WTC11 (cell line): ENCODE data around the gene RTP5. TPM values are rescaled to one million over a fixed set of nuclear protein-coding genes. Genes with fewer than 3 reads are reported as not detected.

ENCODE experiments used
- ATAC-seq: fragments of 200-7000 bp; cut with Tn5 transposase; 2 replicates; pipeline ENCODE4 v1.10.0; 2021; ENCODE audit warnings: mild to moderate bottlenecking, moderate library complexity
- CTCF ChIA-PET: fragments of 300-600 bp; sonication (Branson Sonifier 250); formaldehyde crosslinking; loops from one replicate; lab custom pipeline; 2021; ENCODE audit warnings: antibody characterized with exemption; lab: Charles Lee
- POLR2A ChIA-PET: fragments of 350-600 bp; sonication (Branson Sonifier 250); formaldehyde crosslinking; loops from one replicate; lab custom pipeline; 2021; ENCODE audit warnings: antibody characterized with exemption; lab: Charles Lee
- DNase-seq: peaks from one replicate; pipeline ENCODE4 v3.0.0; 2021; ENCODE audit warnings: low spot score
- H3K27ac Mint-ChIP-seq: 2 replicates; pipeline ENCODE4 v1.8.0; 2021; ENCODE audit warnings: mixed read lengths
- H3K27me3 Mint-ChIP-seq: 2 replicates; pipeline ENCODE4 v1.8.0; 2021; ENCODE audit warnings: low read depth, mild to moderate bottlenecking, moderate library complexity, mixed read lengths
- H3K36me3 Mint-ChIP-seq: 2 replicates; pipeline ENCODE4 v1.8.0; 2021; ENCODE audit warnings: mixed read lengths
- H3K4me1 Mint-ChIP-seq: 2 replicates; pipeline ENCODE4 v1.8.0; 2022; ENCODE audit warnings: mixed read lengths
- H3K4me3 Mint-ChIP-seq: 2 replicates; pipeline ENCODE4 v1.8.0; 2021; ENCODE audit warnings: mild to moderate bottlenecking, moderate library complexity, mixed read lengths
- H3K9me3 Mint-ChIP-seq: 2 replicates; pipeline ENCODE4 v1.8.0; 2021; ENCODE audit warnings: mixed read lengths
- CREM ChIP-seq: sonication (generic); formaldehyde crosslinking; IDR thresholded peaks from 2 replicates; pipeline ENCODE4 v1.8.1; 2022; ENCODE audit warnings: mild to moderate bottlenecking, missing genetic modification reagents, moderate library complexity
- ELF4 ChIP-seq: sonication (generic); formaldehyde crosslinking; IDR thresholded peaks from 2 replicates; pipeline ENCODE4 v1.8.1; 2022; ENCODE audit warnings: low read depth, mild to moderate bottlenecking, moderate library complexity, missing genetic modification reagents
- FOXJ3 ChIP-seq: sonication (generic); formaldehyde crosslinking; IDR thresholded peaks from 2 replicates; pipeline ENCODE4 v1.9.0; 2021; ENCODE audit warnings: missing genetic modification reagents, mild to moderate bottlenecking, borderline replicate concordance
- GABPB1 ChIP-seq: sonication (generic); formaldehyde crosslinking; IDR thresholded peaks from 2 replicates; pipeline ENCODE4 v1.8.1; 2023; ENCODE audit warnings: mild to moderate bottlenecking, missing genetic modification reagents
- IRF2 ChIP-seq: sonication (generic); formaldehyde crosslinking; IDR thresholded peaks from 2 replicates; pipeline ENCODE4 v1.8.0; 2022; ENCODE audit warnings: low read depth, missing genetic modification reagents, borderline replicate concordance
- KAT7 ChIP-seq: sonication (generic); formaldehyde crosslinking; IDR thresholded peaks from 2 replicates; pipeline ENCODE4 v1.8.1; 2023; ENCODE audit warnings: missing genetic modification reagents, mild to moderate bottlenecking, borderline replicate concordance
- MYBL2 ChIP-seq: sonication (generic); formaldehyde crosslinking; IDR thresholded peaks from 2 replicates; pipeline ENCODE4 v1.8.1; 2023; ENCODE audit warnings: mild to moderate bottlenecking, moderate library complexity, missing genetic modification reagents
- NR2C2 ChIP-seq: sonication (generic); formaldehyde crosslinking; IDR thresholded peaks from 2 replicates; pipeline ENCODE4 v1.8.0; 2022; ENCODE audit warnings: mild to moderate bottlenecking, missing genetic modification reagents
- RORB ChIP-seq: fragments of 250-450 bp; sonication (Bioruptor Pico); IDR thresholded peaks from 2 replicates; pipeline ENCODE4 v1.9.0; 2021; ENCODE audit warnings: mild to moderate bottlenecking
- TEAD4 ChIP-seq: sonication (generic); formaldehyde crosslinking; IDR thresholded peaks from 2 replicates; pipeline ENCODE4 v1.8.0; 2022; ENCODE audit warnings: mild to moderate bottlenecking, missing genetic modification reagents
- ZNF138 ChIP-seq: sonication (generic); formaldehyde crosslinking; conservative IDR thresholded peaks from 2 replicates; pipeline ENCODE4 v1.8.1; 2022; ENCODE audit warnings: mild to moderate bottlenecking, moderate library complexity, missing genetic modification reagents
- ZNF396 ChIP-seq: fragments of 250-450 bp; sonication (Bioruptor Pico); IDR thresholded peaks from 2 replicates; pipeline ENCODE4 v1.8.0; 2021; ENCODE audit warnings: mild to moderate bottlenecking, moderate library complexity, borderline replicate concordance
- total RNA-seq: library from RNA; stranded (reverse); gene quantifications from 3 replicates; pipeline ENCODE4 v1.2.3, GENCODE V29; 2021
- TF ChIP-seq, protein P1 (sequence below): sonication (generic); formaldehyde crosslinking; IDR thresholded peaks from 2 replicates; pipeline ENCODE4 v1.8.0; 2022; ENCODE audit warnings: mild to moderate bottlenecking, missing genetic modification reagents
- TF ChIP-seq, protein P2 (sequence below): sonication (generic); formaldehyde crosslinking; IDR thresholded peaks from 2 replicates; pipeline ENCODE4 v1.8.1; 2023; ENCODE audit warnings: mild to moderate bottlenecking, missing genetic modification reagents, borderline replicate concordance
- TF ChIP-seq, protein P3 (sequence below): sonication (generic); formaldehyde crosslinking; IDR thresholded peaks from 2 replicates; pipeline ENCODE4 v1.8.0; 2022; ENCODE audit warnings: missing genetic modification reagents
- TF ChIP-seq, protein P4 (sequence below): fragments of 200-600 bp; IDR thresholded peaks from 2 replicates; pipeline ENCODE4 v1.8.0; 2022; ENCODE audit warnings: antibody characterized with exemption
- TF ChIP-seq, protein P5 (sequence below): sonication (generic); formaldehyde crosslinking; IDR thresholded peaks from 2 replicates; pipeline ENCODE4 v1.8.1; 2023; ENCODE audit warnings: mild to moderate bottlenecking, moderate library complexity, missing genetic modification reagents
- TF ChIP-seq, protein P6 (sequence below): fragments of 250-450 bp; sonication (Bioruptor Pico); IDR thresholded peaks from 2 replicates; pipeline ENCODE4 v2.1.2; 2022; ENCODE audit warnings: mild to moderate bottlenecking, moderate library complexity
- TF ChIP-seq, protein P7 (sequence below): sonication (generic); formaldehyde crosslinking; IDR thresholded peaks from 2 replicates; pipeline ENCODE4 v1.8.1; 2023; ENCODE audit warnings: mild to moderate bottlenecking, missing genetic modification reagents, moderate library complexity

The RTP5 gene
- total RNA-seq, 1 experiment from 2014 or later, result not detected

DNA sequence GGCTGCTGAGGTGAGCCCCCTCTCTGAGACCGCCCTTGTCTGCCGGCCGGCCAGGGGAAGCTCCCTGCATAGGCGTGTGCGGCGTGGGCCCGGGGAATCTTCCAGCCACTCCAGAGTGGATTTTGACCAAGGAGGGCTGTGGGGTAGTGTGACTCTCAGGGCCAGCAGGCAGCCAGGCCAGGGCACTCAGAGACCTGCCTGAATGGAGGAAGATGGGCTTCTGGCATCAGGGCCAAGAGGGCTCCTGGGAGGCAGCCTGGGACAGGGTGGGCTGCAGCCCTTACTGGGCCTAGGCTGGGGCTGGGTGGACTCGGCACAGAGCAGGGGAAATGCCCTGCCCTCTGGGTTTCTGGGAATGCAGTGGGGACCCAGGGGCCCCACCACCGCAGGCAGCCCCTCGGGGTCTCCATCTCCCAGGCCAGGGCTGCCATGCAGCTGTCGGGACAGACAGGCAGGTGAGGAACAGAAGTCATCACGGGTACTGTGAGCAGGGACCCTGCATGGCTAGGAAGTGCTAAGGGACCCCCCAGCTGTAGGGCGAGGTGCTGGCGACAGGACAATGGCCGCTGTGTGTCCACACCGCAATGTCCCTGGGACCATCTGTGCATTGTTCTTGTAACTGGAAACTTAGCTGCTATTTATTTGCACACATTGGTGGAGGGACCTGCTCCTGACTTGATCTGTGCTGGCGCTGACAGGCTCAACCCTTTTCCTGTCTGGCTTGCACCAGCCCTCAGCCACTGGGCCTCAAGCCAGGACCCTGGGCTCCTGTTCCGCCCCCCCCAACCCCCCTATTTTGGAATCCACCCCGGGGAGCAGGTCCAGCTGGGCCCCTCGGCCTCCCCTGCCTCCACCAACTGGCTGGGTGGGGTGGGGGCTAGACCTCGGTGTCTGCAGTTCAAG is 14.9 kb upstream of the RTP5 start:
- Mint-ChIP-seq H3K4me3 (no peak overlapping the region), H3K9me3 (no peaks in the 10 kb centered on the region), H3K27ac (no peak overlapping the region), H3K27me3 (no peaks in the 10 kb centered on the region), H3K36me3 (no peaks in the 10 kb centered on the region), H3K4me1 (0 out of 2 replicates have a peak, but pooled peaks cover 2% of the 10 kb centered on the region)
- TF ChIP-seq, protein P1, sequence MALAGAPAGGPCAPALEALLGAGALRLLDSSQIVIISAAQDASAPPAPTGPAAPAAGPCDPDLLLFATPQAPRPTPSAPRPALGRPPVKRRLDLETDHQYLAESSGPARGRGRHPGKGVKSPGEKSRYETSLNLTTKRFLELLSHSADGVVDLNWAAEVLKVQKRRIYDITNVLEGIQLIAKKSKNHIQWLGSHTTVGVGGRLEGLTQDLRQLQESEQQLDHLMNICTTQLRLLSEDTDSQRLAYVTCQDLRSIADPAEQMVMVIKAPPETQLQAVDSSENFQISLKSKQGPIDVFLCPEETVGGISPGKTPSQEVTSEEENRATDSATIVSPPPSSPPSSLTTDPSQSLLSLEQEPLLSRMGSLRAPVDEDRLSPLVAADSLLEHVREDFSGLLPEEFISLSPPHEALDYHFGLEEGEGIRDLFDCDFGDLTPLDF (CRISPR knock-in tag), result no peak
- TF ChIP-seq, protein P2, sequence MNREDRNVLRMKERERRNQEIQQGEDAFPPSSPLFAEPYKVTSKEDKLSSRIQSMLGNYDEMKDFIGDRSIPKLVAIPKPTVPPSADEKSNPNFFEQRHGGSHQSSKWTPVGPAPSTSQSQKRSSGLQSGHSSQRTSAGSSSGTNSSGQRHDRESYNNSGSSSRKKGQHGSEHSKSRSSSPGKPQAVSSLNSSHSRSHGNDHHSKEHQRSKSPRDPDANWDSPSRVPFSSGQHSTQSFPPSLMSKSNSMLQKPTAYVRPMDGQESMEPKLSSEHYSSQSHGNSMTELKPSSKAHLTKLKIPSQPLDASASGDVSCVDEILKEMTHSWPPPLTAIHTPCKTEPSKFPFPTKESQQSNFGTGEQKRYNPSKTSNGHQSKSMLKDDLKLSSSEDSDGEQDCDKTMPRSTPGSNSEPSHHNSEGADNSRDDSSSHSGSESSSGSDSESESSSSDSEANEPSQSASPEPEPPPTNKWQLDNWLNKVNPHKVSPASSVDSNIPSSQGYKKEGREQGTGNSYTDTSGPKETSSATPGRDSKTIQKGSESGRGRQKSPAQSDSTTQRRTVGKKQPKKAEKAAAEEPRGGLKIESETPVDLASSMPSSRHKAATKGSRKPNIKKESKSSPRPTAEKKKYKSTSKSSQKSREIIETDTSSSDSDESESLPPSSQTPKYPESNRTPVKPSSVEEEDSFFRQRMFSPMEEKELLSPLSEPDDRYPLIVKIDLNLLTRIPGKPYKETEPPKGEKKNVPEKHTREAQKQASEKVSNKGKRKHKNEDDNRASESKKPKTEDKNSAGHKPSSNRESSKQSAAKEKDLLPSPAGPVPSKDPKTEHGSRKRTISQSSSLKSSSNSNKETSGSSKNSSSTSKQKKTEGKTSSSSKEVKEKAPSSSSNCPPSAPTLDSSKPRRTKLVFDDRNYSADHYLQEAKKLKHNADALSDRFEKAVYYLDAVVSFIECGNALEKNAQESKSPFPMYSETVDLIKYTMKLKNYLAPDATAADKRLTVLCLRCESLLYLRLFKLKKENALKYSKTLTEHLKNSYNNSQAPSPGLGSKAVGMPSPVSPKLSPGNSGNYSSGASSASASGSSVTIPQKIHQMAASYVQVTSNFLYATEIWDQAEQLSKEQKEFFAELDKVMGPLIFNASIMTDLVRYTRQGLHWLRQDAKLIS (CRISPR knock-in tag), result no peak
- no peak for TF ChIP-seq RORB
- TF ChIP-seq ZNF138, result no peak
- TF ChIP-seq IRF2, result no peak
- TF ChIP-seq NR2C2 (CRISPR knock-in tag), result no peak
- TF ChIP-seq KAT7 (CRISPR knock-in tag), result no peak
- TF ChIP-seq TEAD4 (CRISPR knock-in tag), result no peak
- TF ChIP-seq, protein P3, sequence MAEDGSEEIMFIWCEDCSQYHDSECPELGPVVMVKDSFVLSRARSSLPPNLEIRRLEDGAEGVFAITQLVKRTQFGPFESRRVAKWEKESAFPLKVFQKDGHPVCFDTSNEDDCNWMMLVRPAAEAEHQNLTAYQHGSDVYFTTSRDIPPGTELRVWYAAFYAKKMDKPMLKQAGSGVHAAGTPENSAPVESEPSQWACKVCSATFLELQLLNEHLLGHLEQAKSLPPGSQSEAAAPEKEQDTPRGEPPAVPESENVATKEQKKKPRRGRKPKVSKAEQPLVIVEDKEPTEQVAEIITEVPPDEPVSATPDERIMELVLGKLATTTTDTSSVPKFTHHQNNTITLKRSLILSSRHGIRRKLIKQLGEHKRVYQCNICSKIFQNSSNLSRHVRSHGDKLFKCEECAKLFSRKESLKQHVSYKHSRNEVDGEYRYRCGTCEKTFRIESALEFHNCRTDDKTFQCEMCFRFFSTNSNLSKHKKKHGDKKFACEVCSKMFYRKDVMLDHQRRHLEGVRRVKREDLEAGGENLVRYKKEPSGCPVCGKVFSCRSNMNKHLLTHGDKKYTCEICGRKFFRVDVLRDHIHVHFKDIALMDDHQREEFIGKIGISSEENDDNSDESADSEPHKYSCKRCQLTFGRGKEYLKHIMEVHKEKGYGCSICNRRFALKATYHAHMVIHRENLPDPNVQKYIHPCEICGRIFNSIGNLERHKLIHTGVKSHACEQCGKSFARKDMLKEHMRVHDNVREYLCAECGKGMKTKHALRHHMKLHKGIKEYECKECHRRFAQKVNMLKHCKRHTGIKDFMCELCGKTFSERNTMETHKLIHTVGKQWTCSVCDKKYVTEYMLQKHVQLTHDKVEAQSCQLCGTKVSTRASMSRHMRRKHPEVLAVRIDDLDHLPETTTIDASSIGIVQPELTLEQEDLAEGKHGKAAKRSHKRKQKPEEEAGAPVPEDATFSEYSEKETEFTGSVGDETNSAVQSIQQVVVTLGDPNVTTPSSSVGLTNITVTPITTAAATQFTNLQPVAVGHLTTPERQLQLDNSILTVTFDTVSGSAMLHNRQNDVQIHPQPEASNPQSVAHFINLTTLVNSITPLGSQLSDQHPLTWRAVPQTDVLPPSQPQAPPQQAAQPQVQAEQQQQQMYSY (CRISPR knock-in tag), result no peak
- no peak for TF ChIP-seq CREM (CRISPR knock-in tag)
- TF ChIP-seq, protein P4, sequence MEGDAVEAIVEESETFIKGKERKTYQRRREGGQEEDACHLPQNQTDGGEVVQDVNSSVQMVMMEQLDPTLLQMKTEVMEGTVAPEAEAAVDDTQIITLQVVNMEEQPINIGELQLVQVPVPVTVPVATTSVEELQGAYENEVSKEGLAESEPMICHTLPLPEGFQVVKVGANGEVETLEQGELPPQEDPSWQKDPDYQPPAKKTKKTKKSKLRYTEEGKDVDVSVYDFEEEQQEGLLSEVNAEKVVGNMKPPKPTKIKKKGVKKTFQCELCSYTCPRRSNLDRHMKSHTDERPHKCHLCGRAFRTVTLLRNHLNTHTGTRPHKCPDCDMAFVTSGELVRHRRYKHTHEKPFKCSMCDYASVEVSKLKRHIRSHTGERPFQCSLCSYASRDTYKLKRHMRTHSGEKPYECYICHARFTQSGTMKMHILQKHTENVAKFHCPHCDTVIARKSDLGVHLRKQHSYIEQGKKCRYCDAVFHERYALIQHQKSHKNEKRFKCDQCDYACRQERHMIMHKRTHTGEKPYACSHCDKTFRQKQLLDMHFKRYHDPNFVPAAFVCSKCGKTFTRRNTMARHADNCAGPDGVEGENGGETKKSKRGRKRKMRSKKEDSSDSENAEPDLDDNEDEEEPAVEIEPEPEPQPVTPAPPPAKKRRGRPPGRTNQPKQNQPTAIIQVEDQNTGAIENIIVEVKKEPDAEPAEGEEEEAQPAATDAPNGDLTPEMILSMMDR, result no peak
- TF ChIP-seq MYBL2 (CRISPR knock-in tag), result no peak
- no peak for TF ChIP-seq ELF4 (CRISPR knock-in tag)
- DNase-seq (no peak), ATAC-seq (no peak)
- POLR2A ChIA-PET, result no interaction called here
- CTCF ChIA-PET, result no interaction called here

DNA sequence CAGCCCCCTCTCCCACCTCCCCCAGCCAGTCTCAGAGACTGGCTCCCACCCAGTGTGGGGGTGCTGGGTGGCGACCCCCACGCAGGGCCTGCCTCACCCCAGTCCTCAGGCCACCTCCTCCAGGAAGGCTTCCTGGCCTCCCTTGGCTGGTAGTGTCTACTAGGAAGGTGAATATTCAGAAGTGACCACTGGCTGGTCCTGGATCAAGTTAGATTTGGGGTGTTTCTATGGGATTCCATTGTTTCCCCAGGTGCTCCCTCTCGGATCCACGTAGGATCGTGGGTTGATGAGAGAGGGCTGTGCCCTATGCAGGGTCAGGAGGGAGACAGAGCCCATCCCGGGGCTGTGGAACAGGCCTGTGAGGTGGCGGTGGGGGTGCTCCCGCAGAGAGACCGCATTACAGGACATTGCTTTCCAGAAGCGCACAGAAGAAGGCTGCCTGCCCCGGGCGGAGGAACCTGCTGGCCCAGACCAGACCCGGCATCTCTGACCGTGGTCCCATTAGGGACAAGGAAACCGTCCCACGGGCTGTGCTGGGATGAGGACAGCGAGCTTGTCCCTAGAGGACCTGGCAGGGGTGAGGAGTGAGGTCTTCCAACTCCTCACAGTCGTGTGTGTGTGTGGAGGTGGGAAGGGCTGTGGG is 14.2 kb upstream of the RTP5 start:
- ATAC-seq, result no peak
- Mint-ChIP-seq H3K4me3 (no peak overlapping the region), H3K36me3 (no peaks in the 10 kb centered on the region), H3K9me3 (no peaks in the 10 kb centered on the region), H3K27me3 (no peaks in the 10 kb centered on the region), H3K27ac (no peak overlapping the region), H3K4me1 (0 out of 2 replicates have a peak, but pooled peaks cover 4% of the 10 kb centered on the region)
- ChIA-PET POLR2A (no interaction called here), CTCF (no interaction called here)
- DNase-seq, result peak; percentile 16
- TF ChIP-seq, protein P5, sequence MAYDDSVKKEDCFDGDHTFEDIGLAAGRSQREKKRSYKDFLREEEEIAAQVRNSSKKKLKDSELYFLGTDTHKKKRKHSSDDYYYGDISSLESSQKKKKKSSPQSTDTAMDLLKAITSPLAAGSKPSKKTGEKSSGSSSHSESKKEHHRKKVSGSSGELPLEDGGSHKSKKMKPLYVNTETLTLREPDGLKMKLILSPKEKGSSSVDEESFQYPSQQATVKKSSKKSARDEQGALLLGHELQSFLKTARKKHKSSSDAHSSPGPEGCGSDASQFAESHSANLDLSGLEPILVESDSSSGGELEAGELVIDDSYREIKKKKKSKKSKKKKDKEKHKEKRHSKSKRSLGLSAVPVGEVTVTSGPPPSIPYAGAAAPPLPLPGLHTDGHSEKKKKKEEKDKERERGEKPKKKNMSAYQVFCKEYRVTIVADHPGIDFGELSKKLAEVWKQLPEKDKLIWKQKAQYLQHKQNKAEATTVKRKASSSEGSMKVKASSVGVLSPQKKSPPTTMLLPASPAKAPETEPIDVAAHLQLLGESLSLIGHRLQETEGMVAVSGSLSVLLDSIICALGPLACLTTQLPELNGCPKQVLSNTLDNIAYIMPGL, result no peak
- TF ChIP-seq, protein P6, sequence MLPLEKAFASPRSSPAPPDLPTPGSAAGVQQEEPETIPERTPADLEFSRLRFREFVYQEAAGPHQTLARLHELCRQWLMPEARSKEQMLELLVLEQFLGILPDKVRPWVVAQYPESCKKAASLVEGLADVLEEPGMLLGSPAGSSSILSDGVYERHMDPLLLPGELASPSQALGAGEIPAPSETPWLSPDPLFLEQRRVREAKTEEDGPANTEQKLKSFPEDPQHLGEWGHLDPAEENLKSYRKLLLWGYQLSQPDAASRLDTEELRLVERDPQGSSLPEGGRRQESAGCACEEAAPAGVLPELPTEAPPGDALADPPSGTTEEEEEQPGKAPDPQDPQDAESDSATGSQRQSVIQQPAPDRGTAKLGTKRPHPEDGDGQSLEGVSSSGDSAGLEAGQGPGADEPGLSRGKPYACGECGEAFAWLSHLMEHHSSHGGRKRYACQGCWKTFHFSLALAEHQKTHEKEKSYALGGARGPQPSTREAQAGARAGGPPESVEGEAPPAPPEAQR (CRISPR knock-in tag), result no peak
- TF ChIP-seq, protein P7, sequence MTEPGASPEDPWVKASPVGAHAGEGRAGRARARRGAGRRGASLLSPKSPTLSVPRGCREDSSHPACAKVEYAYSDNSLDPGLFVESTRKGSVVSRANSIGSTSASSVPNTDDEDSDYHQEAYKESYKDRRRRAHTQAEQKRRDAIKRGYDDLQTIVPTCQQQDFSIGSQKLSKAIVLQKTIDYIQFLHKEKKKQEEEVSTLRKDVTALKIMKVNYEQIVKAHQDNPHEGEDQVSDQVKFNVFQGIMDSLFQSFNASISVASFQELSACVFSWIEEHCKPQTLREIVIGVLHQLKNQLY (CRISPR knock-in tag), result no peak
- TF ChIP-seq FOXJ3 (CRISPR knock-in tag), result no peak
- no peak for TF ChIP-seq GABPB1
- TF ChIP-seq ZNF396, result no peak
